Smooth muscle cell (in vitro differentiated cells): Measurements from ENCODE around the gene TRA2B. TPM values are rescaled to one million over a fixed set of nuclear protein-coding genes. Genes with fewer than 3 reads are reported as not detected.
"Not testable (repeated sequence)": the region's sequence is repeated elsewhere in the genome, so short reads cannot be mapped to it uniquely, and the experiment has no call there.

ENCODE experiments used
- DNase-seq: peaks from one replicate; lab custom pipeline; 2025; ENCODE audit not compliant: unreplicated experiment; lab: John Stamatoyannopoulos, UW
- H2AFZ ChIP-seq: fragments of 200-600 bp; sonication (generic); 2 replicates; pipeline ENCODE4 v1.6.0; 2016; ENCODE audit warnings: antibody characterized with exemption, low read depth, mild to moderate bottlenecking
- H3F3A ChIP-seq: fragments of 200-600 bp; sonication (generic); 2 replicates; pipeline ENCODE4 v1.6.0; 2017; ENCODE audit warnings: antibody characterized with exemption, low read depth
- H3K27ac ChIP-seq: fragments of 200-600 bp; sonication (generic); 2 replicates; pipeline ENCODE4 v1.5.1; 2016; ENCODE audit warnings: low read depth, mild to moderate bottlenecking
- H3K27me3 ChIP-seq: fragments of 200-600 bp; sonication (generic); 2 replicates; pipeline ENCODE4 v1.6.1; 2016; ENCODE audit warnings: low read depth, mild to moderate bottlenecking
- H3K36me3 ChIP-seq: fragments of 200-600 bp; sonication (generic); 2 replicates; pipeline ENCODE4 v1.5.1; 2016; ENCODE audit warnings: low read depth
- H3K4me1 ChIP-seq: fragments of 200-600 bp; sonication (generic); 2 replicates; pipeline ENCODE4 v1.5.1; 2016; ENCODE audit warnings: low read depth
- H3K4me2 ChIP-seq: fragments of 200-600 bp; sonication (generic); 2 replicates; pipeline ENCODE4 v1.6.0; 2016; ENCODE audit warnings: mild to moderate bottlenecking
- H3K4me3 ChIP-seq: fragments of 200-600 bp; sonication (generic); 2 replicates; pipeline ENCODE4 v1.5.1; 2016; ENCODE audit warnings: mild to moderate bottlenecking
- H3K79me2 ChIP-seq: fragments of 200-600 bp; sonication (generic); 2 replicates; pipeline ENCODE4 v1.6.0; 2016; ENCODE audit warnings: low read depth, mild to moderate bottlenecking
- H3K9ac ChIP-seq: fragments of 200-600 bp; sonication (generic); 2 replicates; pipeline ENCODE4 v1.6.0; 2016; ENCODE audit warnings: low read depth
- H3K9me3 ChIP-seq: fragments of 200-600 bp; sonication (generic); replicated peaks from 2 replicates; pipeline ENCODE4 v1.5.1; 2016; ENCODE audit warnings: low read depth
- H4K20me1 ChIP-seq: fragments of 200-600 bp; sonication (generic); 2 replicates; pipeline ENCODE4 v1.6.0; 2016; ENCODE audit warnings: low read depth
- WGBS: methylation state at CpG from one replicate; pipeline ENCODE4 v1.1.7; 2016; ENCODE audit warnings: low lambda C conversion rate; 5-methylcytosine and 5-hydroxymethylcytosine counted together
- polyA plus RNA-seq: library from polyadenylated mRNA; unstranded; fragments of >200 nt; fragmentation: Nextera tagmentation; extraction: Ambion mirVana; gene quantifications from 2 replicates; pipeline ENCODE4 v1.2.1, GENCODE V29; 2016
- total RNA-seq: library from RNA; depleted of rRNA; stranded (reverse); fragments of >200 nt; gene quantifications from 2 replicates; pipeline ENCODE4 v1.2.3, GENCODE V29; 2014
- TF ChIP-seq, protein P1 (sequence below): fragments of 200-600 bp; sonication (generic); IDR thresholded peaks from 2 replicates; pipeline ENCODE4 v1.5.1; 2017; ENCODE audit warnings: borderline replicate concordance, mild to moderate bottlenecking, antibody characterized with exemption; ENCODE audit not compliant: insufficient read depth, poor library complexity, severe bottlenecking

The TRA2B gene
- total and polyA plus RNA-seq, 2 experiments from 2014 or later: 119 to 265 TPM

DNA sequence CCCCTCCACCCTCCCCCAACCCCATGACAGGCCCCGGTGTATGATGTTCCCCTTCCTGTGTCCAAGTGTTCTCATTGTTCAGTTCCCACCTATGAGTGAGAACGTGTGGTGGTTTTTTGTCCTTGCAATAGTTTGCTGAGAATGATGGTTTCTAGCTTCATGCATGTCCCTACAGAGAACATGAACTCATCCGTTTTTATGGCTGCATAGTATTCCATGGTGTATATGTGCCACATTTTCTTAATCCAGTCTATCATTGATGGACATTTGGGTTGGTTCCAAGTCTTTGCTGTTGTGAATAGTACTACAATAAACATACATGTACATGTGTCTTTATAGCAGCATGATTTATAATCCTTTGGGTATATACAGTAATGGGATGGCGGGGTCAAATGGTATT lies 27.9 kb downstream of the TRA2B start:
- H2AFZ ChIP-seq, H3K4me2 ChIP-seq, H3K27me3 ChIP-seq, H3K36me3 ChIP-seq, H3K79me2 ChIP-seq, H3K9me3 ChIP-seq, H3K27ac ChIP-seq, H3K9ac ChIP-seq, DNase-seq, H3K4me1 ChIP-seq, H3K4me3 ChIP-seq: not testable (repeated sequence)
- WGBS: 88% methylated on average over 4 of the region's 4 CpGs
- peaks cover 34% of the 10 kb centered on the region for H4K20me1 ChIP-seq
- peaks cover 23% of the 10 kb centered on the region for H3F3A ChIP-seq

DNA sequence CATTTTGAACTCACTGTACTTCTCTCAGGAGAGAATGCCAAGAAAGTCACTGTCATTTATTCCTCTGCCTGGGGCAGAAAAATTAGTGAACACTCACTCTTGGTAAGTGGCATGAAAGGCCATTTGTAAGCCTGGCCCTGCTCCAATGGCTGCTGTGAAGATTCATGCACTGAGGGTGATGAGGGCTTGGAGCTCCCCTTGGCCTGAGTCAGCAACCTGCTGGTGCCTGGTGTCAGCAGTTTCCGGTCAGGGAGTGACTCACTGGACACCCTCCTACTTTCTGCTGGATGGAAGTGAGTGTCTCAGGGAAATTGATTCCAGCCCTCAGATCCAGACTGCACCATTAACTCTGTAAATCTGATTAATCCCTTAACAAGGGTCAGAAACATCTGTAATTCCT lies 37.6 kb downstream of the TRA2B start:
- Histone ChIP-seq H3K27me3 (no peaks in the 10 kb centered on the region), H3K9ac (no peak overlapping the region), H3K4me3 (no peak overlapping the region), H3K4me1 (no peaks in the 10 kb centered on the region), H3K27ac (peak overlapping the region; percentile 62), H3K79me2 (no peaks in the 10 kb centered on the region), H3F3A (no peaks in the 10 kb centered on the region), H4K20me1 (no peaks in the 10 kb centered on the region), H3K4me2 (no peak overlapping the region), H3K9me3 (no peaks in the 10 kb centered on the region), H2AFZ (no peak overlapping the region), H3K36me3 (no peaks in the 10 kb centered on the region)
- peak; percentile 21 for DNase-seq
- WGBS: 0% methylated on average over 1 of the region's 1 CpG
- TF ChIP-seq, protein P1, sequence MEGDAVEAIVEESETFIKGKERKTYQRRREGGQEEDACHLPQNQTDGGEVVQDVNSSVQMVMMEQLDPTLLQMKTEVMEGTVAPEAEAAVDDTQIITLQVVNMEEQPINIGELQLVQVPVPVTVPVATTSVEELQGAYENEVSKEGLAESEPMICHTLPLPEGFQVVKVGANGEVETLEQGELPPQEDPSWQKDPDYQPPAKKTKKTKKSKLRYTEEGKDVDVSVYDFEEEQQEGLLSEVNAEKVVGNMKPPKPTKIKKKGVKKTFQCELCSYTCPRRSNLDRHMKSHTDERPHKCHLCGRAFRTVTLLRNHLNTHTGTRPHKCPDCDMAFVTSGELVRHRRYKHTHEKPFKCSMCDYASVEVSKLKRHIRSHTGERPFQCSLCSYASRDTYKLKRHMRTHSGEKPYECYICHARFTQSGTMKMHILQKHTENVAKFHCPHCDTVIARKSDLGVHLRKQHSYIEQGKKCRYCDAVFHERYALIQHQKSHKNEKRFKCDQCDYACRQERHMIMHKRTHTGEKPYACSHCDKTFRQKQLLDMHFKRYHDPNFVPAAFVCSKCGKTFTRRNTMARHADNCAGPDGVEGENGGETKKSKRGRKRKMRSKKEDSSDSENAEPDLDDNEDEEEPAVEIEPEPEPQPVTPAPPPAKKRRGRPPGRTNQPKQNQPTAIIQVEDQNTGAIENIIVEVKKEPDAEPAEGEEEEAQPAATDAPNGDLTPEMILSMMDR: no peak

DNA sequence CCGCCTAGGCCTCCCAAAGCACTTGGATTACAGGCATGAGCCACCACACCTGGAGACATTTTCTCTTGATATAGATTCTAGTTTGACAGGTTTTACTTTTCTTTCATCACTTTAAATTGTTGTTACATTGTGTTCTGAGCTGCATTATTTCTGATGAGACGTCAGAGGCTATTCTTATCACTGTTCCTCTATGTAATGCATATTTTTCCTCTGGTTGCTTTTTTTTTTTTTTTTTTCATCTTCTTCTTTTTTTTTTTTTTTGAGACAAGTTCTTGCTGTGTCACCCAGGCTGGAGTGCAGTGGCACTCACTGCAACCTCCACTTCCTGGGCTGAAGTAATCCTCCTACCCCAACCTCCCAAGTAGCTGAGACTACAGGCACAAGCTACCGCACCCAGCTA lies 41.2 kb downstream of the TRA2B start:
- no peaks in the 10 kb centered on the region for H3F3A ChIP-seq
- H3K27me3 ChIP-seq: peaks cover 2% of the 10 kb centered on the region
- no peak overlapping the region for H3K4me2 ChIP-seq
- H3K4me3 ChIP-seq: no peak overlapping the region
- no peak overlapping the region for H3K9ac ChIP-seq
- no peak overlapping the region for H3K27ac ChIP-seq
- DNase-seq: no peak
- no peaks in the 10 kb centered on the region for H3K4me1 ChIP-seq
- H3K79me2 ChIP-seq: no peaks in the 10 kb centered on the region
- H3K9me3 ChIP-seq: no peaks in the 10 kb centered on the region
- WGBS: 80% methylated on average over 3 of the region's 3 CpGs
- H3K36me3 ChIP-seq: no peaks in the 10 kb centered on the region
- H2AFZ ChIP-seq: no peak overlapping the region
- H4K20me1 ChIP-seq: no peaks in the 10 kb centered on the region
- TF ChIP-seq, protein P1: no peak

DNA sequence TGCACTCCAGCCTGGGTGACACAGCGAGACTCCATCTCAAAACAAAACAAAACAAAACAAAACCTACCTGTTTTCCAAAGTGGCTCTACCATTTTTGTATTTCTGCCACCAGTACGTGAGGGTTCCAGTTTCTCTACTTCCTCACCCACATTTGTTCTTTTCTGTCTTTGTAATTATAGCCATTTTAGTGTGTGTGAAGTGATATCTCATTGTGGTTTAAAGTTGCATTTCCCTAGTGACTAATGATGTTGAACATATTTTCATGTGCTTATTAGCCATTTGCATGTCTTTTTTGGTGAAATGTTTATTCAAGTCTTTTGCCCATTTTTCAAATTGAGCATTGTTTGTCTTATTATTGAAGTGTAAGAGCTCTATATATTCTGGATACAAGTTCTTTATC lies 50.7 kb downstream of the TRA2B start:
- Histone ChIP-seq H3K36me3 (no peaks in the 10 kb centered on the region), H4K20me1 (no peaks in the 10 kb centered on the region), H3K4me1 (no peaks in the 10 kb centered on the region), H3K27me3 (peaks cover 3% of the 10 kb centered on the region), H3K79me2 (no peaks in the 10 kb centered on the region), H3K9me3 (no peaks in the 10 kb centered on the region), H3K9ac (no peak overlapping the region), H3K4me3 (no peak overlapping the region), H3K4me2 (no peak overlapping the region), H3K27ac (no peak overlapping the region), H2AFZ (no peak overlapping the region), H3F3A (no peaks in the 10 kb centered on the region)
- DNase-seq: no peak
- TF ChIP-seq, protein P1: no peak
- WGBS: 83% methylated on average over 2 of the region's 2 CpGs
